ENCODE measurements around the gene AKAP6.

AKAP6 gene

GRCh38 chr14:32607399-32607798, 278.3 kb downstream of the AKAP6 start:
- DNase-seq (ENCODE audit: extremely low read depth, low read depth), result no peak
- TF ChIP-seq CTCF (IDR thresholded peaks at IDR 0.05; ENCODE audit: low read depth, low read length), result no peak

GRCh38 chr14:32608857-32609256, 279.8 kb downstream of the AKAP6 start:
- no peak for DNase-seq (ENCODE audit: extremely low read depth, low read depth)
- no peak for TF ChIP-seq CTCF (IDR thresholded peaks at IDR 0.05; ENCODE audit: low read depth, low read length)

- TF ChIP-seq CTCF (IDR thresholded peaks at IDR 0.05; ENCODE audit: low read depth, low read length), result no peak
- no peak for DNase-seq (ENCODE audit: extremely low read depth, low read depth)
Observed at GRCh38 chr14:32609388-32609787, 280.3 kb downstream of the AKAP6 start.

- DNase-seq (ENCODE audit: extremely low read depth, low read depth), result no peak
- no peak for TF ChIP-seq CTCF (IDR thresholded peaks at IDR 0.05; ENCODE audit: low read depth, low read length)
Observed at GRCh38 chr14:32611752-32612151, 282.7 kb downstream of the AKAP6 start.

- no peak for DNase-seq (ENCODE audit: extremely low read depth, low read depth)
- no peak for TF ChIP-seq CTCF (IDR thresholded peaks at IDR 0.05; ENCODE audit: low read depth, low read length)
Observed at GRCh38 chr14:32618991-32619390, 289.9 kb downstream of the AKAP6 start.

GRCh38 chr14:32620303-32620702, 291.2 kb downstream of the AKAP6 start:
- DNase-seq (ENCODE audit: extremely low read depth, low read depth), result no peak
- no peak for TF ChIP-seq CTCF (IDR thresholded peaks at IDR 0.05; ENCODE audit: low read depth, low read length)

GRCh38 chr14:32620724-32621123, 291.6 kb downstream of the AKAP6 start:
- DNase-seq (ENCODE audit: extremely low read depth, low read depth), result no peak
- no peak for TF ChIP-seq CTCF (IDR thresholded peaks at IDR 0.05; ENCODE audit: low read depth, low read length)

All from AG09319 (cell line).